ENCODE measurements around the gene ZIC2.
"Not testable (repeated sequence)": the region's sequence is repeated elsewhere in the genome, so short reads cannot be mapped to it uniquely, and the experiment has no call there.

ZIC2 gene

DNA sequence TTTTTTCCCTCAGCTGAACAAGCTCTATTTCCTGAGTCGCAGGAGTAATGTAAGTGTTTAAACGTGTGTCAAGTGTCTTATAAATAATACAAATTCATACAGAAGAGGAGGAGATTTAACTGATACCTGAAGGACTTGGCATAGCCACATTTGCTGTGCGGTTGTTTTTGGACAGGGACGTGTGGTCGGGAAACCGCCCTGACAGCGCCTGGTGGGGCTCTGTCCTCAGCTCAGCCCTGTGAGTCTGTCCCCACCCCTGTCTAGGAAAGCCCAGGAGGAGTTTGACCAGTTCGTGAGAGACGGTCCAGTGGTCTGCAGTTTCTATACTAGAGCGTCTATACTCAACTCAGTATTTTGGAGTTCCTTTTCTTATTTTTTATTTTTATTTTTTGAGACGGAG lies 16.7 kb downstream of the ZIC2 start:
- DNase-seq (ENCODE audit: low read depth in 2 of 2, low spot score in 1 of 2), result no peak

DNA sequence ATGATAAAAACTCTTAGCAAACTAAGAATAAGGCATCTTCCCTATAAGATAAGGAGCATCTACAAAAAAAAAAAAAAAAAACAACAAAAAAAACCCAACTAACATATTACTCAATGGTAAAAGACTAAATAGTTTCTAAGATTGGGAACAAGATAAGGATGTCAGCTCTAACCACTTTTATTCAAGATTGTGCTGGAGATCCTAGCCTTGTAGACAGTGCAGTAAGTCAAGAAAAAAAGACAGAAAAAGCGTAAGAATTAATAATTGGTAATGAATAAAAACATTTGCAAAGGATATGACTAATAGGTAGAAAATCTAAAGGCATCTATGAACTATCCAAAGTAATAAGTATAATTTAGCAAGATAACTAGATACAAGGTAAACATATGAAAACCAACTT lies 33.0 kb downstream of the ZIC2 start:
- no peak for DNase-seq (ENCODE audit: low read depth in 2 of 2, low spot score in 1 of 2)

DNA sequence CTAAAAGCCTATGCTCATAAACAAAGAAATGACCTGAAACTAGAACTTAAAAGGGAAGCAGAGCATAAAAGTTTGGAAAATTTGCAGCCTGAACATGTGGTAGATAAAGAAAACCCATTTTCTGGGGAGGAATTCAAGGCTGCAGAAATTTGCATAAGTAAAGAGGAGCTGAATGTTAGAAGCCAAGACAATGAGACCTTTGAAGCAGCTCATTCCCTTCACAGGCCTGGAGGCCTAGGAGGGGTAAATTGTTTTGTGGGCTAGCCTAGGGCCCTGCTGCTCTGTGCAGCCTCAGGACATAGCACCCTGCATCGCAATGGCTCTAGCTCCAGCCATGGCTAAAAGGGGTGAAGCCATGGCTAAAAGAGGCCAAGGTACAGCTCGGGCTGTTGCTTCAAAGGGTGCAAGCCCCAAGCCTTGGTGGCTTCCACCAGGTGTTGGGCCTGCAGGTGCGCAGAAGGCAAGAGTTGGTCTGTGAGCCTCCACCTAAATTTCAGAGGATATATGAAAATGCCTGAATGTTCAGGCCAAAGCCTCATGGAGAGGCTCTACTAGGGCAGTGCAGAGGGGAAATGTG lies 38.3 kb downstream of the ZIC2 start:
- DNase-seq (ENCODE audit: low read depth in 2 of 2, low spot score in 1 of 2), result no peak

DNA sequence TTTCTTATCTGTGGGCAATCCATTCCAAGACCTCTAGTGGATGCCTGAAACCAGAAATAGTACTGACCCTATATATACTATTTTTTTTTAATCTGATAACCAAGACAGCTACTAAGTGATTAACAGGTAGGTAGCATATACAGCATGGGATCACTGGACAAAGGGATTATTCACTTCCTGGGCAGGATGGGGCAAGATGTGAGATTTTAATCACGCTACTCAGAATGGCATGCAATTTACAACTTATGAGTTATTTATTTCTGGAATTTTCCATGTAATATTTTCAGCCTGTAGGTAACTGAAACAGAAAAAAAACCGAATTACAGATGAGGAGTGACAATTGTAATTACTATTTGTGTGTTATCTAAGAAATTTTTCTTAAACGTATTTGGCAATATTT lies 41.2 kb downstream of the ZIC2 start:
- no peak for DNase-seq (ENCODE audit: low read depth in 2 of 2, low spot score in 1 of 2)

DNA sequence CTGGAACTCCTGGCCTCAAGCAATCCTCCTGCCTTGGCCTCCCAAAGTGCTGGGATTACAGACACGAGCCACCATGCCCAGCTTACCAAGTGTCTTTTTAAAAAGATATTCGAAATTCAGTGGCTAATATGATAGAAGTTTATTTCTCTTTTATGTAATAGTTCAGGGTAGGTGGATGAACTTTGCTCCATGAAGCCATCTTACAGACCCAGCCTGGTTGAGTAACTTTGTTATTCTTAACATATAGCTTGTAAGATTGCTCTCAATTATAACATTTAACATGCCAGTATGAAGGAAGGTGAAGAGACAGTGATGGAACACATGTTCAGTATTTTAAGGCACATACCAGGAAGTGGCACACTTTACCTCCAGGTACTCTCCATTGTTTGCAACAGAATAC lies 42.4 kb downstream of the ZIC2 start:
- no peak for DNase-seq (ENCODE audit: low read depth in 2 of 2, low spot score in 1 of 2)

DNA sequence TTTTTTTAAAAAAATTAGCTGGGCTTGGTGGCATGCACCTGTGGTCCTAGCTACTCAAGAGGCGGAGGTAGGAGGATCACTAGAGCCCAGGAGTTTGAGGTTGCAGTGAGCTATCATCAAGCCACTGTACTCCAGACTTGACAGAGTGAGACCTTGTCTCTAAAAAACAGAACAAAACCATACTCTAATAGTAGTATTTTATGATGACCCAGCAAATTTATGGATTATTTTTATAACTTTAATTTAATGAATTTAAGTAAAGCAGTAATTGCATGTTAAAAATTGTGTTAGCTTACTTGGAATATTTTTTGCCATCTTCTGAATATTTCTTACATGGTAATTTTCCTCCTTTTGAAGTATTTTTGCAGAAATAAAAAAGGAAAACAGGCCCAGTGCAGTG lies 48.3 kb downstream of the ZIC2 start:
- no peak for DNase-seq (ENCODE audit: low read depth in 2 of 2, low spot score in 1 of 2)

DNA sequence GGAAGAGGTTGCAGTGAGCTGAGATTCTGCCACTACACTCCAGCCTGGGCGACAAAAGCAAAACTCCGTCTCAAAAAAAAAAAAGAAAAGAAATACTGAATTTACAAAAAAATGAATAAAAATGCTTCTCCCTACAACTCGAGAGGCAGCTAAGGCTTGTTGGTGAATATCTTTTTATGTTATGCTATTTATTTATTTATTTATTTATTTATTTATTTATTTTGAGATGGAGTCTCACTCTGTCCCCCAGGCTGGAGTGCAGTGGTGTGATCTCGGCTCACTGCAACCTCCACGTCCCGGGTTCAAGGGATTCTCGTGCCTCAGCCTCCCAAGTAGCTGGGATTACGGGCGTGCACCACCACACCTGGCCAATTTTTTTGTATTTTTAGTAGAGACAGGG lies 51.1 kb downstream of the ZIC2 start:
- DNase-seq (ENCODE audit: low read depth in 2 of 2, low spot score in 1 of 2), result not testable (repeated sequence)

DNA sequence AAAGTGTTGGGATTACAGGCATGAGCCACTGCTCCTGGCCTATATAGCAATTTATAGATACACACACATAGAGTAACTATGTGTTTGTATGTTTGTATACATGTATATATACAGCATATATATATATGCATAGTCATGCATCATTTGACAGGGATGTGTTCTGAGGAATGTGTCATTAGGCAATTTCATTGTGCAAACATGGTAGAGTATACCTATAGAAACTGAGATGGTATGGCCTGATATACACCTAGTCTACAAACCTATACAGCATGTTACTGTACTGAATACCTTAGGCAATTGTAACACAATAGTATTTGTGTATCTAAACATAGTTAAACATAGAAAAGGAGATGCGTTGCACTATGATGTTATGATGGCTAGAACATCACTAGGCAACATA lies 54.4 kb downstream of the ZIC2 start:
- DNase-seq (ENCODE audit: low read depth in 2 of 2, low spot score in 1 of 2), result no peak

Measured in stimulated activated CD8-positive, alpha-beta memory T cell treated with anti-CD3 and anti-CD28 coated beads, Interleukin-4, amount 100 ng/mL, for 4 hours (primary cell).